Stimulated activated CD4-positive, alpha-beta T cell treated with anti-CD3 and anti-CD28 coated beads, Interleukin-1b, Interleukin-23, amount 100 ng/mL, for 4 hours (primary cell): ENCODE data around the gene SLC12A2.

Source experiments
- DNase-seq, 2 donors: peaks; one replicate each; pipeline ENCODE4 v3.0.0-alpha.2; 2020; ENCODE audit warnings: low read depth in 2 of 2

SLC12A2 gene

DNA sequence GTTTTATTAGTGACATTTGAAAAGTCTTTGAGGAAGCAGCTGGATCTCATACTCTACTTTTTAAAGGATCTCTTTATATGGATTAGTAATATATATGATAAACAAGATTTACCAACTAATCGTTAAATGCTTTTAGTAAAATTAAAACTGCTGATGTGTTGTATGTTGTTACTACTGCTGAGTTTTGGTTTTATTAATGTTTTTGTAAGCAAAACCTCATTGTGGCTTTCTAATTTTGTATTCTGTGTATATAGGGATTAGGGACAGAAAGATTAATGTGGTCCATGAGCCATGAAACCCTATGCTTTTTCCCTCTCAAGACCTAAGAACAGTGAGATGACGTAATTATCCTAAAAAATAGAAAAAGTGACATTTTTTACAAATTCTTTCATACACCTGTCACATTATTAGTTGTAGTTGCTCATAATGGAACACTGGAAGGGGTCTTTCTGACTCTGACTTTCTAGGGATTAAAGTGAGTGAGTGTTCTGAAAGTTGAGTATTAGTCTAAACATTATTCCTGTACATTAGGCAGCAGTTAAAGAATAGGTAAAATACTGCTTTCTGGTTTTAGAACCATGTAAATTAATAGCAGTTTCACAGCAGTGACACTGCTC is 85.9 kb downstream of the SLC12A2 start:
- no peak for DNase-seq

DNA sequence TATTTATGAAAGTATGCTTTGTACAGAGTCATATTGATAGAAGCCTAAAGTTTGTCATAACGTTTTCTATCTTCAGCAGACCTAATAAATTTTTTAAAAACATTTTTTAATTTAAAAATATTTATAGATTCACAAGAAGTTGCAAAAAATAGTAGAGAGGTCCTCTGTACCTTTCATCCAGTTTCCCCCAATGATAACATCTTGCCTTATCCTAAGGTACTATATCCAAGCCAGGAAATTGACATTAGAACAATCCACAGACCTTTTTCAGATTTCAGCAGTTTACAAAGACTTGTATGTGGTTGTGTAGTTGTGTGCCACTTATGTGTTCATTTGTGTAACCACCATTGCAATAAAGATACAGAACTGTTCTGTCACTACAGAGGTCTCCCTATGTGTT is 88.5 kb downstream of the SLC12A2 start:
- no peak for DNase-seq

DNA sequence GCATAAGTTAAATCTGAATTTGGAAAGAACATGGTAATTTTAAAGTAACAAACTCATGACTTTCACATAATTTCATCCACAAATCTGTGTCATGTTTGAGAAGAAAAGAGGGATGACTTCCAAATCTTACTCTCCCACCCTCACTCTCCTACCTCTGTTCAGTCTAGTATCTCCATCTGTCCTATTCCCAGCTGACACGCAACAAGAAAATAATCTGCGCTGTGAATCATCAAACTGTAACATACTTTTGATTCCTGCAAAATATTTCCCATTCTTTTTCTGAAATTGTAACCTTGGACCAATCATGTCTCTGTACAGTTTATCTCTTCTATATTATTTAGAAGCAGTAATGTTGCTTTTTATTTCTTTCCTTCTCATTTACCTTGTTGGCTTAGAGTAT is 91.4 kb downstream of the SLC12A2 start:
- no peak for DNase-seq

DNA sequence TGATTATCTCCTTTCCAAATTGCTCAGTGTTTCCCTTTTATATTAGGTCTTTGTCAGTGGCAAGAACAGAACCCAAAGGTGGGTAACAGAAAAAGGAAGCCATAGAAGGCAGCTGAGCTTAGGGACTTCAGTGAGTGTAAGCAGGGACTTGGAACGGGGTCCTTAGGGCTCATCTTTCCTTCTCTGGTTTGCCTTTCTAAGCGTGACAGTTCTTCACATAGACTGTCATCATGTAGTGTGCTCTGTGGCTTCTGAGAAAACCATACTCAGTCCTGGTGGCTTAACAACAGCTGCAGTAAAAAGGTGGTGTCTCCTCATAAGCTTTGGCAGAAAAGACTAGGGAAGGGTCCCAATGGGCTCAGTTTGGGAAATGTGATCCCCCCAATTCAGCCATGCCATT is 108.8 kb downstream of the SLC12A2 start:
- no peak for DNase-seq

DNA sequence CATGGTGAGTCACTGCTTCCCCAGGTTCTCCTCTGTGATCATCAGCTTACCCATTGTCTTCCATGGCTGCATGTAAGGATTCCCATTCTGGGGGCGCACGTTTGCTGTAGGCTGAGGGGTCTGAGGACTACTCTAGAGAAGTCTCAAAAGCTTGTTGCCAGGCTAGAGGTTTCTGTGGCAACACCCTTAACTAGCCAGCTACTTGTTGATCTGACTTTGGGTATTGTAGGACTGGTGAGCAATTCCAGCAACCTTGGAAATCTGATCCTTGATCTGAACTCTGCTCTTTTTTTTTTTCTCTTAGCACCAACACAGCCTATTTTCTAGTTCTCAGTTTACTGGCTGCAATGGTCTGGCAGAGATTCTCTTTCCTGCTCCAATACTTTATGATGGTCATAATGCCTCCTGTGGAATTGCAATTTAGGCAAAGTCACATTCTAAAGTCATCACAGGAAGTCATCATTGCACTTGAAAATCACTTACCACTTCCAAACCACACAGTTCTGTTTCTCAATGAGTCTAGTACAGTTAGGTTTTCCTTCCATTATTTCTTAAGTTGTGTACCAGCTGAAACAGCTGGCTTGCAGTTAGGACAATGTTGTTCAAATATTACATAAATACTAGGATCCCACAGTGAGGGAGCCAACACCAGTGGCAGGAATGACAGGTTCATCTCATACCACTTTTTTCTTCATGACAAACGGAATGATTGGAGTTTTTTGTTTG is 110.3 kb downstream of the SLC12A2 start:
- DNase-seq = no peak

DNA sequence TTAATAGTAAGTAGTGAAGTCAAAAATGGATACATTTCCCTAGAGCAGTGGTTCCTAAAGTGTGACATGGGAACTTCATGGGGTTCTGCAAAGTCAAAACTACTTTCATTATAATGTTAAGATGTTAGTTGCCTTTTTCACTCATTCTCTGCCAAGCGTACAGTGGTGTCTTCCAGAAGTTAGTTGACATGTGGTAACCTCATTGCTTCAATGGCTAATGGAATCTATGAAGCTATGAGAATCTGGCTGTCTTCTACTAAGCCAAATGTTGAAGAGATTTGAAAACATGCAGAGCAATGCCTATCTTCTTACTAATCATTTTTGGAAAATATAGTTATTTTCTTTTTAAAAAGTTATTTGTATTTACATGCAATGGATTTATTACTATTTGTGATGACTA is 111.8 kb downstream of the SLC12A2 start:
- DNase-seq = no peak

DNA sequence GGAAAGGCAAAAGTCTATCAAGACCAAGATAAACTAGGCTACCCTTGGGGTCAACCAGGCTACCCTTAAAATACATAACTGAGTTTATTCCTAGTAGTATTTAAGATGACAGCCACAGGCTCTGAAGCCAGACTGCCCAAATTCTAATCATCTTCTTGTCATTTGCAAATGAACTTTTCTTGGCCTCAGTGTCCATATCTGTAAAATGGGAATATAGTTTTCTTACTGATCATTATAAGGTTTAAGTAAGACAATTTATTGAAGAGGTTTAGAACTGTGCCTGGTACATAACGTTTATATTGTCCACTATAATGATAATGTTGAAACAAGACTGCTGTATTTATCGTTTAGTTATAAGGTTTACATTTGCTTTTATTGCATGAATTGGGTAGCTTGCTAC is 112.5 kb downstream of the SLC12A2 start:
- DNase-seq = no peak

DNA sequence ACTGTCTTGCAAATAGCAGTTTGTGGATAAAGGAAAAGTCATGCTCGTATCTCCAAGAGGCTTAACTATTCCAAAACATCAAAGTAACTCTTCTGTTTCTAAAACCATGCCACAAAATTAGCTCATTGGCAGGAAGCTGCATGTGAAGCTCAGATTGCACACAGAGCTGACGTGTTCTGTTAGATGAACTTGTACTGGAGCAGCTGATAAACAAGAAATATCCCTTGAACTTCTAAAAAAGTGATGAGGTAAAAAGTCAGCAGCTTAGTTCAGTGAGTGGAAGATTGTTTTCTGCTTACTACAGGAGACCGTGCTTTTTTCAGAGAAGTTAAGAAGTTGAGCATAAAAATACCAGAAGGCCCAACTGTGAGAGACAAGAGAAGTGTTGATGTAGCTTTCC is 113.2 kb downstream of the SLC12A2 start:
- DNase-seq = no peak

DNA sequence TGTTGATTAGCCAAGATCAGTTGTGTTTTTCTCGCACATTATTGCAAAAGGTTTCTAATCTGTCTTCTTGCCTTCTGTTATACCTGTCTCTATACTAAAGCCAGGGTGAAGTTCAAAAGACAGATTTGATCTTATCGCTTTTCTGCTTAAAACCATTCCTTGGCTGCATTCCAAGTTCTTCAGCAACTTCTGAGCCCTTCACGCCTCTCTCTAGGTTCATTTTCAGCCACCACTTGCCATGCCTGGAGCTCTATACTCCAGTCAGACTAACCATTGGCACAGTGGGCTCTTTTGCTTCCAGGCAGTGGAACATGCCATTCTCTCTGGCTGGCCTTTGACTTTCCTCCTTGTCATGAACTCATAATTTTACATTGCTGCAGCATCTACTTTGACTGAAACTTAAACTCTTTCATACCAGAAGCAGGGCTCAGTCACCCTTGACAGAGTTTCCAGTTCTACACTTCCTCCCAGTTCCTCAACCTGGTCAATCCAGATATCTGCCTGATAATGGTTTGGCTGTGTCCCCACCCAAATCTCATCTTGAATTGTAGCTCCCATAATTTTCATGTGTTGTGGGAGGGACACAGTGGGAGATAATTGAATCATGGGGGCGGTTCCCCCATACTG is 114.4 kb downstream of the SLC12A2 start:
- no peak for DNase-seq

DNA sequence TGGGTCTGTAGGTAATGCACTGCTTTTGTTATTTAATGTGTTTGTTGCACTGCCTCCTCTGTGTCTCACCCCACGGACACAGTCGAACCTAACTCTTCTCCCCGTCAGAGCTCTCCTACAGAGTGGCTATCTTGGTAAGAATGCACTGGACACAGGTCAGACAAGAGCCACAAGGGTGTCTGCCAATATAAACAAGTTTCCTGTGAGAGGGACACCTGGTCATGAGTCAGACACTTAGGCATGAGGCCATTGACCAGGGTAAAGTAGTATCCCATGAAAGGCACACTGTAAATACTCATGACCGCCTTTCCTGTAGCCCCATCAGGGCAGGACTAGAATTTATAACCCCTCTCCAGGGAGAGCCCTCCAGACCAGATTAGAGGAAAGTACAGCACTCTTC is 115.5 kb downstream of the SLC12A2 start:
- DNase-seq = no peak

DNA sequence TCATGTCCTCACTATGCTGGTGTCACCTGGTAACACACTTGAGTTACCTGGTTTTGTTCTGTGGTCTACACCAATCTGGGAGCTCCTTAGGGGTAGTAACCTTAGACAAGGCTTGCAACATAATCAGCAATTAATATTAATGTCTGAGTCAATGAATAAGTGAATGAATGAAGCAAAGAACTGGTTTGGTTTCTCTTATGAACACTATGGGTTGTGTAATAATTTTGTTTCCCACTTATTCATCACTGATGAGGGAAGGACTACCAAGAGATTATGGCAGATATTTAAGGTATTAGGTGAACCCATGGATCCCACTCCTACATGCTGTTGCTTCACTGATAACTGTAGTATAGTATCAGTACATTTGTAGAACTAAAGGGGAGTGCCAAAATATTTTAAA is 116.0 kb downstream of the SLC12A2 start:
- DNase-seq = no peak

DNA sequence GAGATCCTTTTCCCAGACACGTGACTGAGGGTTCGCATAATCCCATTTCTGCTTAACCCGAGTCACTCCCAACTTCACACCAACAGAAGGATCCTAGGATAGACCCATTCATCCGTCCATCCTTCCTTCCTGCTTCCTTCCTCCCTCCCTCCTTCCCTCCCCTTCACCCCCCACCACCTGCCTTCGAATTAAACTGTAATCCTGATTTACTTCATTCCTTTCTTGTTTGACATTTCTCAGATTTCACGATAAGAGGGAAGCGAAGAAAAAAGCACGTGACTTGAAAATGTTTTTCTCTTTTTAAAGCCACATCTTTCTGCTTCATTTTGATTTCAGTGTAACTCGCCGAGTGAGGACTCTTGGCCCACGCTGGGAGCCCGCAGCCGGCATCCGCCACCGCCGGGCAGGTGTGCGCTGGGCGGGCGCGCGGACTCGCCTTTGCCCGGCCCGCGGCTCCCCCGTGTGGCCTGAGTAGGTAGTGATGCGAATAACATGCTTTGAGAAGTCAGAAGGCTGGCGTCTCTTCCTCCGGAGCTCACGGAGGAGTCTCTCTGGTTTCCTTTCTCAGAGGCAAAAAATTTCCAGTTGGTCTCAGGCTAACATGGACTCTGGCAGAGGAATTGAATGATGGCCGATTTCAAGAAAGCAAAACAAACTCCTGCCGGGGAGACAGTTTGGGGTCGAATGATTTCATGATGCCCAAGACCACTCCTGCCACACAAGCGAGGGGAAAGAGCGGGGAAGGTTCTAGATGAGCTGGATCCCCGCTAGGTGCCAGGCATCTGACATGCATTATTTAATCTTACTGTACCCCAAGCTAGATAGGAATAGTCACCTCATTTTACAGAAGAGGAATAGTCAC is 117.7 kb downstream of the SLC12A2 start:
- DNase-seq = peak; percentile 79 to 80

DNA sequence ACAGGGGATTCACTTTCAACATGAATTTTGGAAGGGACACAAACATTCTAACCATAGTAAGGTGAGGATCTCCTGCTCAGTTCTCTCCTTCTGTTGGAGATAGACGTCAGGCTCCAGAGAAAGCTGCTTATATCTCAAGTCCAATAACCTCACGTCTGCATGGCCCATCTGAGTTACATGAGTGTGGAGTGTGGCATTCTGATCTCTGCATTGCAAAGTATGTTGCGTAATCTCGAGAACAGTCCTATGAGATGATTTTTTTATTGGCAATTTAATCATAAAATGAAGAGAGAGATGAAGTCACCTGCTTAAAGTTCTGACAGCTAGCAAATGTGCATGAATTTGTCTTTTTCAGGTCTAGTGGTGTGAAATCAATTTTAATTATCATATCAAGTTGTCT is 118.8 kb downstream of the SLC12A2 start:
- no peak for DNase-seq

DNA sequence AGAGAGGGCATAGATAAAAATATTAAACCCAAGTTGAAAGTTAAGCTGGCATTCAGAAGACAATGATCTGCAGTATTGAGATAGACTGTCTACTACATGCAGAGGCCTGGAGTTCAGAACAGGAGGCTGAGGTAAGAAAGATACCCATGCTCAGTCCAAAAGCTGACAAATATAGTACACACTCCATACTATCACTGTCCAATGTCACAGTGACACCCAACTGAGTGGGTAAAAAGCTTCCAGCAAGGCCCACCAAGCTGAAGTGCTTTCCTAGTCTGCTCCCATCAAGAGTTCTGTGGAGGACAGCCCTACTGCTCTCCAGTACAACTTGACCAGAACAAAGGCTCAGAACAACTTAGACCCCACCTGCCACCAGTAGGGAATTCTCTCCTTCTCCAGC is 124.9 kb downstream of the SLC12A2 start:
- no peak for DNase-seq

DNA sequence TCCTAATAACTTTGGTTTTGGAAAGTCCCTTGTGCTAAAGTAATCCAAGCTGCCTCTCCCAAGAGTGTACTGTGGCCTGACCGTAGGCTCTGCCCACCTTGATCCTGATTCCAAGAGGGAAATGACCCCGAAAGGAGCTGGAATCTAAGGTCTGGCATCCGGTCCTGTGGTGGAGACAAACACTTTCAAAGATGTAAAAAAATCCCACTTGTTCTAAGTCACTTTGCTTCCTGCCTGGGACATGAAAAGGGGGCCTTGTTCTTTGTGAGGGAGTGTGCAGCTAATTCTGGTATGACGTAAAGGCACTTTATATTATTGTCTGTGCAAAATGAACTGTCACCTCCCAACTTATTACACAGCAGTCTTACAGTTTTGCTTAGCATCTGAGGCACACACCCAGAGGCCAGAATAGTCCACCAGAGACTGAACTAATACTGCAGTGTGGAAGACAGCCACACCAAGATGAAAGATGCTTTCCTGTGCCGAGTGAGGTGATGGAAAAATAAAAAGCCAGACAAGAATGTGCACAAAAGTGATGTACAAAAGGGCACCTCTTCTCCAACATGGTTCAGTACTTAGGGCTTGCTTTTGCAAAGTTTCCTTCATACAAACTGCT is 128.7 kb downstream of the SLC12A2 start:
- DNase-seq = no peak

DNA sequence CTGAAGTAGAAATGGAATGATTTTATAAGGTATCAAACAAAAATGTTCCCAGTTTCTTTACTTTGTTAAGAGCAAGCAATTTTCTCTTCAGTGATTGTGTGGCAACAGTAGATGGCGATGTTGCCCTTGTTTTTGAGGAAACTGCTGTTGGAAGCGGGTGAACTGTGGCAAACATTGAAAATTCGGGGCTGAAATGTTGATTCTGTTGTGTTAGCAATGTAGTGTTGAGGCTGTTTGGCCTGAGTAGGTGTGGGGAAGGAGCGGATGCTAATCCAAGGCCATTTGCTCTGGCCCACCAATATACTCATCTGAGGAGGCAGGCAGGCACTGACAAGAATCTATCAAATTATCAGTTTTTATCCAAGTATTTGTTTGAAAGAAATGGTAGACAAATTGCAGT is 129.8 kb downstream of the SLC12A2 start:
- DNase-seq = peak in 1 of 2 donors; percentile 7

DNA sequence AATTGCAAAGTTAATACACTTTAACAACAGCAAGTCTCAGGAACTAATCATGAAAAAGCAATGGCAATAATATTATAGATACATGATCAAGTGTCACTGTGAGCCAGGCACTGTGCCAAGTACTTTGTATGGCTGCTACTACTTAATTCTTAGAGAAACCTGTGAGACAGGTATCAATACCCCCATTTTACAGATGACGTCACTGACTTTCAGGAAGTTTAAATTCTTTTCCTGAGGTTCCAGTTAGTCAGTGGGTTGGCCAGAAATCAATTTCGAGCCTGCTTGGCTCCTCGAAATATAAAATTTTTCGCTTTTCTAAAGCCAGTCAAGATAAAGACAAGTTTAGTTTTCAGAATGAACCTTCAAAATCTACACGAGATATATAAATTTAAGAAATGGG is 130.3 kb downstream of the SLC12A2 start:
- no peak for DNase-seq

DNA sequence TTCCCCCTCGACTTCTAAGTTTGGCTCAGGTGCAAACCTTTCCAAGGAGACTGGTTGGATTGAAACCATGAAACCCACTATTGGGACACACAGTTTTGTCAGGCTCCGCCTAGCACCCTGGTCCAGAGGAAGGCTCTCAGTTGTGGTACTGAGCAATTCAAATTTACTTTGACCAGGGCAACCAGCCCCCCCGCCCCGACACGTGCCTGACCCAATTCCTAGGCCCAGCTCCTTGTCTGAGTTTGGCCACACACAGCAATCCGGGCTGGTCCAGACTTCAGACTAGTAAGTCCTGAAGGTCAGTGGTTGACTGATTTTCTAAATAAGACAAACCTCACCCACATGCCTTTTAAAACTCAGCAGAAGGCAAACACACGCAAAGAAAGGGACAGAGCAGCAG is 132.7 kb downstream of the SLC12A2 start:
- DNase-seq = no peak

DNA sequence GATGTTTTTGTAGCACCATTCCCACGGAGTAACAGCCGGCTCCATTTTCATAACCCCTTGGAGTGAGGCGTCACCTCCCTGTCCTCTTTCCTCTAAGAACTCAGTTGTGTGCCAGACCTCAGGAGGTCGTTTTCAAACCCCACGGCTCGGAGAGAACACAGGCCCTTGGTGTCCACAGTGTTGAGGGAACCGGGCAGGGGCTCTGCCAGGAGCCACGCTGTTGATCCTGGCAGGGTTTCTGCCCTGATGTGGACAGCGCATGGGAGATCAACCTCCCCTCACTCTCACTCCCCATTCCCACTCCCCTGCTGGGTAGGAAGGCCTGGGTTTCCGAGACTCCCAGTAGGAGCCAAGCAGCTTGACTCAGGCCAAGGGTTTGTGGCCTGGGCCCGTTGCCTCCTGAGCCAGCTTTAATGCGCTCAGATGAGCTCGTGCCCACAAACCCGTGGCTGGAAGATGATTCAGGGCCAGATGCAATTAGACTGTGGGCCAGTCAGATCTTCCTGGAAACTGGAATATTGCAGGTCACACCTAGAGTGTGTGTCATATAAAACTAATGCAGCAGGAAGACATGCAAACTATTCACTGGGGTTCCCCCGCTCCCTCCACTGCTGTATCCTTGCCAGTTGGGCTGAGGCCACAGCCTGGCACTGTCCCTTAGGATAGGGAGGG is 133.4 kb downstream of the SLC12A2 start:
- DNase-seq = no peak

DNA sequence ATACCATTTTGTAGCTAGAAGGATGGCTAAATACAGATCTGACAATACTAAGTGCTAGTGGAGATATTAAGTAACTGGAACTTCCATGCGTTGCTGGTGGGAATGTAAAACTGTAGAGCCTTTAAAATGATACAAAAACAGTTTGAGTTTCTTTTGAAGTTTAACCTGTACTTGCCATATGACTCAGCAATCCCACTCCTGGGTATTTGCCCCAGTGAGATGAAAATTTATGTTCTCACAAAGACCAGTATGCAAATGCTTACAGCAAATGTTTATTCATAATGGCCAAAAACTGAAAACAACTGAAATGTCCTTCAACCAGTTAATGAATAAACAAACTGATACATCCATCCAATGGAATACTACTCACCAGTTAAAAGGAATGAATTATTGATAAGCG is 137.3 kb downstream of the SLC12A2 start:
- DNase-seq = no peak

DNA sequence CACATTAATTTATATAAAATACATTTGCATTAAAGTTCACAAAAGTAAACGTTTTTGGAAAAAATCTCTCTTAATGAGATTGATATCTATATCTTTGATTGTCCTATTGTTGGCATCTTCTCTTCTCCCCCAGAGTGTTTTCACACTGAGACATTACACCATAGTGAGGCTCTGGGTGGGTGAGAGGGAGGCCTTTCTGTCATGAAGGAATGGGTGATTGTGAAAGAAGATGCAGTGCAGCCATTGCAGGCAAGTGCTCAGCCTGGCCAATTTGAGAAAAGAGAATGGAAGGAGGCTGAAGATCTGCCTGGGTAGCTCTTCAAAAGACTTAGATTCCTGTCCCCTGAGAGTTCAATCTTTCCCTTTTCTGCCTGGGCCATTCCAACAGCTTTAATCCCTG is 140.8 kb downstream of the SLC12A2 start:
- DNase-seq = no peak
